ENCODE results near the gene WNT7B.

DNA sequence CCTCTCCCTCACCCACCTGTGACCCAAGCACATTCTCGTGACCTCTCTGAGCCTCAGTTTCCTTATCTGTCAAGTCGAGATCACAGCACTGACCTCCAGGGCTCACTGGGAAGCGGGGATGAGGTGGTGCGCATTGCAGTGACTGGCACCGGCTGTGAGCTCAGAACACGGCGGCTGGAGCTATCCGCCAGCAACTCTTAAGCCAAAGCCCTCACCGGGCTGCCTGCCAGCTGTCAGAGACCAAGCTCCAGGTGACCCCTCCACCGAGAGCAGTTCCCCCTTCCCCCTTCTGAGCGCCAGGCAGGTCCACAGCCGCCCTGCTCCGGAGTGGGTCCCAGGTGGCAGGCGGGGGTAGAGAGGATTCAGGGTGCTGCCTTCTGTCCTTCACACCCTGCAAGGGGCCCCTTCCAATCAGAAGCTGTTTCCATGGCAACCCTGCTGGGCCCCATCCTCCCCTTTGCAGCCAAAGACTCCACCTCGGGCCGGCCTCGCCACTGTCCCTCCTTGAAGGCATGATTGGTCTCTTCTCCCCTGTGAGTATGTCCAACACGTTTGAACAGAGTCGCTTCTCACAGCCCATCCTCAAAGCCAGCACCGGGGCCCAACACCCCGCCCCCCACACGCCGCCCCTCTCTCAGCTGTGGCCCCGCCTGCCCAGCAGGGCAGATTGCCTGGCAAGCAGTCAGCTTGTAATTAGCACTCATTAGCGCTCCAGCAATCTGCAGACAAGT lies 98.7 kb downstream of the WNT7B start:
- TF ChIP-seq POLR2AphosphoS5 (IDR thresholded peaks at IDR 0.05; ENCODE audit: low read length) (no peak), SMC3 (IDR thresholded peaks at IDR 0.05; ENCODE audit: borderline replicate concordance, low read length) (no peak), NR2C2 (IDR thresholded peaks at IDR 0.05; ENCODE audit: borderline replicate concordance, control insufficient read depth, insufficient read length, low read depth) (no peak), MXI1 (IDR thresholded peaks at IDR 0.05; ENCODE audit: low read depth, low read length) (no peak), FOXM1 (IDR thresholded peaks at IDR 0.05; ENCODE audit: low read depth, low read length) (no peak), SPI1 (IDR thresholded peaks at IDR 0.05; ENCODE audit: borderline replicate concordance, insufficient read depth, low read depth, low read length) (no peak), EGR1 (IDR thresholded peaks at IDR 0.05; ENCODE audit: borderline replicate concordance in 1 of 2, low read depth in 2 of 2, low read length in 2 of 2) (no peak), USF2 (IDR thresholded peaks at IDR 0.05; ENCODE audit: borderline replicate concordance, low read depth, low read length) (no peak)
